Amygdala (tissue), 56 donors: Measurements from ENCODE around the gene CLSTN1.

Experiments used
- DNase-seq, 56 donors: peaks; one replicate each; lab custom pipeline; 2025; lab: John Stamatoyannopoulos, UW

CLSTN1 gene

GRCh38 chr1:9736241-9736640 is 87.5 kb downstream of the CLSTN1 start:
- DNase-seq = no peak

GRCh38 chr1:9735800-9736199 is 88.0 kb downstream of the CLSTN1 start:
- DNase-seq = no peak

- no peak for DNase-seq
Observed at GRCh38 chr1:9733160-9733789, 90.5 kb downstream of the CLSTN1 start.

- DNase-seq = peak in 1 of 56 donors; percentile 19
Observed at GRCh38 chr1:9732123-9732971, 91.4 kb downstream of the CLSTN1 start.

GRCh38 chr1:9731561-9731960 is 92.2 kb downstream of the CLSTN1 start:
- DNase-seq = no peak

GRCh38 chr1:9731051-9731537 is 92.7 kb downstream of the CLSTN1 start:
- no peak for DNase-seq

GRCh38 chr1:9730096-9730901 is 93.5 kb downstream of the CLSTN1 start:
- peak in 16 of 56 donors; percentile 11 to 58 (median 29) for DNase-seq

- no peak for DNase-seq
Observed at GRCh38 chr1:9729523-9729922, 94.2 kb downstream of the CLSTN1 start.

GRCh38 chr1:9728451-9729295 is 95.1 kb downstream of the CLSTN1 start:
- peak in 2 of 56 donors; percentile 15 to 26 for DNase-seq

- no peak for DNase-seq
Observed at GRCh38 chr1:9726905-9727595, 96.7 kb downstream of the CLSTN1 start.

GRCh38 chr1:9726406-9726805 is 97.4 kb downstream of the CLSTN1 start:
- DNase-seq = no peak

GRCh38 chr1:9724706-9725476 is 98.9 kb downstream of the CLSTN1 start:
- peak in 9 of 56 donors; percentile 11 to 39 (median 23) for DNase-seq

- DNase-seq = no peak
Observed at GRCh38 chr1:9723926-9724325, 99.8 kb downstream of the CLSTN1 start.

GRCh38 chr1:9723068-9723805 is 100.5 kb downstream of the CLSTN1 start:
- no peak for DNase-seq

GRCh38 chr1:9722378-9722749 is 101.4 kb downstream of the CLSTN1 start:
- no peak for DNase-seq

- DNase-seq = peak in 10 of 56 donors; percentile 7 to 50 (median 15)
Observed at GRCh38 chr1:9721606-9722377, 102.0 kb downstream of the CLSTN1 start.
